Nephron (organoid): ENCODE measurements around the gene BDP1.

Experiments
- H3K27ac Mint-ChIP-seq, 3 experiments: 2 replicates each; pipeline ENCODE4 v1.8.0; 2020; ENCODE audit warnings: mixed read lengths in 3 of 3, mild to moderate bottlenecking in 2 of 3, moderate library complexity in 1 of 3
- H3K27me3 Mint-ChIP-seq: 2 replicates; pipeline ENCODE4 v1.8.0; 2021; ENCODE audit warnings: low read depth, mild to moderate bottlenecking, moderate library complexity, mixed read lengths
- H3K36me3 Mint-ChIP-seq: 2 replicates; pipeline ENCODE4 v1.8.0; 2020; ENCODE audit warnings: low read depth, mixed read lengths
- H3K4me1 Mint-ChIP-seq: 2 replicates; pipeline ENCODE4 v1.8.0; 2020; ENCODE audit warnings: mixed read lengths
- H3K4me3 Mint-ChIP-seq, 3 experiments: 2 replicates each; pipeline ENCODE4 v1.8.0; 2020; ENCODE audit warnings: mild to moderate bottlenecking in 3 of 3, mixed read lengths in 3 of 3, moderate library complexity in 2 of 3
- H3K9me3 Mint-ChIP-seq: 2 replicates; pipeline ENCODE4 v1.8.0; 2020; ENCODE audit warnings: mixed read lengths
- TF ChIP-seq, protein P1 (sequence below), 3 experiments: fragments of 200-600 bp; sonication (generic); IDR thresholded peaks; one replicate each; pipeline ENCODE4 v1.5.0; 2021; ENCODE audit warnings: antibody characterized with exemption in 3 of 3; ENCODE audit not compliant: unreplicated experiment in 3 of 3

Gene BDP1

DNA sequence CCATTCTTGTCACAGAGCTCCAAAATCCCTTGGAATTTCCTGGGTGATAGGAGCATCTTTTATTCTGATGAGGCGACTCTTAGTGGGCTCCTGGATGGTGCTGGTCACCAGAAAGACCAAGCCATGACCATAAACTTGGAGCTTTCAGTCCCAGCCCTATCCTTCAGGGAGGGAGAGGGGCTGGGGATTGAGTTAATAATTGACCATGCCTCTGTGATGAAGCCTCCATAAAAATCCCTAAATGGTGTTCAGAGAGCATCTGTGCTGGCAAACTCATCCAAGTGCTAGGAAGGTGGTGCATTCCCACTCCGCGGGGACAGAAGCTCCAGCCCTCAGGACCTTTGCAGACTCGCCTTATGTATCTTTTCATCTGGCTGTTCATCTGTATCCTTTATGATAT is 160.4 kb downstream of the BDP1 start:
- Mint-ChIP-seq H3K4me1 (no peaks in the 10 kb centered on the region), H3K4me3 (no peak overlapping the region), H3K27ac (no peak overlapping the region), H3K36me3 (peaks cover 68% of the 10 kb centered on the region), H3K27me3 (no peaks in the 10 kb centered on the region), H3K9me3 (no peaks in the 10 kb centered on the region)
- TF ChIP-seq, protein P1, sequence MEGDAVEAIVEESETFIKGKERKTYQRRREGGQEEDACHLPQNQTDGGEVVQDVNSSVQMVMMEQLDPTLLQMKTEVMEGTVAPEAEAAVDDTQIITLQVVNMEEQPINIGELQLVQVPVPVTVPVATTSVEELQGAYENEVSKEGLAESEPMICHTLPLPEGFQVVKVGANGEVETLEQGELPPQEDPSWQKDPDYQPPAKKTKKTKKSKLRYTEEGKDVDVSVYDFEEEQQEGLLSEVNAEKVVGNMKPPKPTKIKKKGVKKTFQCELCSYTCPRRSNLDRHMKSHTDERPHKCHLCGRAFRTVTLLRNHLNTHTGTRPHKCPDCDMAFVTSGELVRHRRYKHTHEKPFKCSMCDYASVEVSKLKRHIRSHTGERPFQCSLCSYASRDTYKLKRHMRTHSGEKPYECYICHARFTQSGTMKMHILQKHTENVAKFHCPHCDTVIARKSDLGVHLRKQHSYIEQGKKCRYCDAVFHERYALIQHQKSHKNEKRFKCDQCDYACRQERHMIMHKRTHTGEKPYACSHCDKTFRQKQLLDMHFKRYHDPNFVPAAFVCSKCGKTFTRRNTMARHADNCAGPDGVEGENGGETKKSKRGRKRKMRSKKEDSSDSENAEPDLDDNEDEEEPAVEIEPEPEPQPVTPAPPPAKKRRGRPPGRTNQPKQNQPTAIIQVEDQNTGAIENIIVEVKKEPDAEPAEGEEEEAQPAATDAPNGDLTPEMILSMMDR (IDR thresholded peaks at IDR 0.05; ENCODE audit: unreplicated experiment in 3 of 3) = no peak
